ENCODE data around the gene CEP85L.

DNA sequence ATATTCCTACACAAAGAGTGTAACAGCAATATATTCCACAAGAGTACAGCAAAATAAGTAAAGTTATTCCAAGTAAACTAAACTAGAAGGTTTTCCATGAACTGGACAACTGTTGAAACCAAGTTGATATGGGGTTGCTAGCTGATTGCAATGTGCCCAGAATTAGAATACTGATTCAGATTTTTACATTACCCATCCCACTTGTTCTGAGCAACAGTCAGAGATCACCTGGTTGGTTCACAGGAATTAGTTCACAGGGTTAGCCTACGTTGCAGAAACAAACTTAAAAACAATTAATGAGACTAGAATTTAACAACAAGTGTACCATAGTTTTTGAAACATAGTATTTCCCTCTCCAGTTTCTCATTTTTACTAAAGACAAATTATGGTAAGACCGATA lies 49.1 kb downstream of the CEP85L start:
- TF ChIP-seq POLR2A (IDR thresholded peaks at IDR 0.05) (no peak), POLR2AphosphoS5 (IDR thresholded peaks at IDR 0.05) (no peak)
- TF ChIP-seq, protein P1, sequence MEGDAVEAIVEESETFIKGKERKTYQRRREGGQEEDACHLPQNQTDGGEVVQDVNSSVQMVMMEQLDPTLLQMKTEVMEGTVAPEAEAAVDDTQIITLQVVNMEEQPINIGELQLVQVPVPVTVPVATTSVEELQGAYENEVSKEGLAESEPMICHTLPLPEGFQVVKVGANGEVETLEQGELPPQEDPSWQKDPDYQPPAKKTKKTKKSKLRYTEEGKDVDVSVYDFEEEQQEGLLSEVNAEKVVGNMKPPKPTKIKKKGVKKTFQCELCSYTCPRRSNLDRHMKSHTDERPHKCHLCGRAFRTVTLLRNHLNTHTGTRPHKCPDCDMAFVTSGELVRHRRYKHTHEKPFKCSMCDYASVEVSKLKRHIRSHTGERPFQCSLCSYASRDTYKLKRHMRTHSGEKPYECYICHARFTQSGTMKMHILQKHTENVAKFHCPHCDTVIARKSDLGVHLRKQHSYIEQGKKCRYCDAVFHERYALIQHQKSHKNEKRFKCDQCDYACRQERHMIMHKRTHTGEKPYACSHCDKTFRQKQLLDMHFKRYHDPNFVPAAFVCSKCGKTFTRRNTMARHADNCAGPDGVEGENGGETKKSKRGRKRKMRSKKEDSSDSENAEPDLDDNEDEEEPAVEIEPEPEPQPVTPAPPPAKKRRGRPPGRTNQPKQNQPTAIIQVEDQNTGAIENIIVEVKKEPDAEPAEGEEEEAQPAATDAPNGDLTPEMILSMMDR (IDR thresholded peaks at IDR 0.05) = no peak

All from transverse colon (tissue), 4 donors.